PFSK-1 (cell line): Measurements from ENCODE around the gene IFRD2.

Experiments
- FOXP2 ChIP-seq: optimal IDR thresholded peaks from 2 replicates; pipeline ENCODE3; 2011; ENCODE audit warnings: borderline replicate concordance, control low read depth, inconsistent platforms; ENCODE audit not compliant: insufficient read depth; ENCODE audit errors: extremely low read length, extremely low read depth
- POLR2AphosphoS5 ChIP-seq: IDR thresholded peaks from 2 replicates; pipeline ENCODE4 v1.6.1; 2012; ENCODE audit warnings: low read depth, mild to moderate bottlenecking, control low read depth, low read length, moderate library complexity
- SIN3A ChIP-seq: IDR thresholded peaks from 2 replicates; pipeline ENCODE4 v1.6.1; 2012; ENCODE audit warnings: mild to moderate bottlenecking, low read length, moderate library complexity, borderline replicate concordance; ENCODE audit not compliant: insufficient read depth
- TAF1 ChIP-seq: IDR thresholded peaks from 2 replicates; pipeline ENCODE4 v1.6.1; 2012; ENCODE audit warnings: low read length, control low read depth, borderline replicate concordance; ENCODE audit not compliant: insufficient read depth
- TF ChIP-seq, protein P1 (sequence below), 2 experiments: IDR thresholded peaks; 2 replicates each; pipeline versions ENCODE4 v1.6.1 to v1.8.0; 2011 to 2012; ENCODE audit warnings: low read depth in 2 of 2, low read length in 2 of 2, control low read depth in 1 of 2, inconsistent platforms in 1 of 2, mild to moderate bottlenecking in 1 of 2, moderate library complexity in 1 of 2; ENCODE audit not compliant: insufficient read depth in 1 of 2

Gene IFRD2

DNA sequence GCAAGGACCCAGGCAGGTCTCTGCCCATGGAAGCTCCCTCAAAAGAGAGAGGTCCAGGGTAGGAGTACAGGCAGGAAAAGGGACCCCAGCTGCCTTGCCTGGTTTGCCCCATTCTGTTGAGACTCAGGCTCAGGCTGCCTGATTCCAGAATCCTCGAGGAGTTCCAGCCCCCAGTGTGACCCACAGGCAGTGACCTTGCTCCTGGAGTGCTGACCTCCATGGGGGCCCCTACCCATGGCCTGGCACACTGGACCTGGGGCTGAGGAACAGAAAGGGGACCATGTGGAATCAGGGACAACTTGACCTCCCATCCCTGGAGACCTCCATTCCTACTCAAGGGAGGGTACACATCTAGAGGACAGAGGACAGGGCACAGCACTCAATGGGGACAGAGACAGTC lies 26.7 kb downstream of the IFRD2 start:
- TF ChIP-seq SIN3A = no peak
- TF ChIP-seq POLR2AphosphoS5 = no peak
- TF ChIP-seq FOXP2 = no peak
- TF ChIP-seq TAF1 = no peak
- TF ChIP-seq, protein P1, sequence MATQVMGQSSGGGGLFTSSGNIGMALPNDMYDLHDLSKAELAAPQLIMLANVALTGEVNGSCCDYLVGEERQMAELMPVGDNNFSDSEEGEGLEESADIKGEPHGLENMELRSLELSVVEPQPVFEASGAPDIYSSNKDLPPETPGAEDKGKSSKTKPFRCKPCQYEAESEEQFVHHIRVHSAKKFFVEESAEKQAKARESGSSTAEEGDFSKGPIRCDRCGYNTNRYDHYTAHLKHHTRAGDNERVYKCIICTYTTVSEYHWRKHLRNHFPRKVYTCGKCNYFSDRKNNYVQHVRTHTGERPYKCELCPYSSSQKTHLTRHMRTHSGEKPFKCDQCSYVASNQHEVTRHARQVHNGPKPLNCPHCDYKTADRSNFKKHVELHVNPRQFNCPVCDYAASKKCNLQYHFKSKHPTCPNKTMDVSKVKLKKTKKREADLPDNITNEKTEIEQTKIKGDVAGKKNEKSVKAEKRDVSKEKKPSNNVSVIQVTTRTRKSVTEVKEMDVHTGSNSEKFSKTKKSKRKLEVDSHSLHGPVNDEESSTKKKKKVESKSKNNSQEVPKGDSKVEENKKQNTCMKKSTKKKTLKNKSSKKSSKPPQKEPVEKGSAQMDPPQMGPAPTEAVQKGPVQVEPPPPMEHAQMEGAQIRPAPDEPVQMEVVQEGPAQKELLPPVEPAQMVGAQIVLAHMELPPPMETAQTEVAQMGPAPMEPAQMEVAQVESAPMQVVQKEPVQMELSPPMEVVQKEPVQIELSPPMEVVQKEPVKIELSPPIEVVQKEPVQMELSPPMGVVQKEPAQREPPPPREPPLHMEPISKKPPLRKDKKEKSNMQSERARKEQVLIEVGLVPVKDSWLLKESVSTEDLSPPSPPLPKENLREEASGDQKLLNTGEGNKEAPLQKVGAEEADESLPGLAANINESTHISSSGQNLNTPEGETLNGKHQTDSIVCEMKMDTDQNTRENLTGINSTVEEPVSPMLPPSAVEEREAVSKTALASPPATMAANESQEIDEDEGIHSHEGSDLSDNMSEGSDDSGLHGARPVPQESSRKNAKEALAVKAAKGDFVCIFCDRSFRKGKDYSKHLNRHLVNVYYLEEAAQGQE (IDR thresholded peaks at IDR 0.05; ENCODE audit: insufficient read depth in 1 of 2, low read depth in 2 of 2, low read length in 2 of 2) = no peak

DNA sequence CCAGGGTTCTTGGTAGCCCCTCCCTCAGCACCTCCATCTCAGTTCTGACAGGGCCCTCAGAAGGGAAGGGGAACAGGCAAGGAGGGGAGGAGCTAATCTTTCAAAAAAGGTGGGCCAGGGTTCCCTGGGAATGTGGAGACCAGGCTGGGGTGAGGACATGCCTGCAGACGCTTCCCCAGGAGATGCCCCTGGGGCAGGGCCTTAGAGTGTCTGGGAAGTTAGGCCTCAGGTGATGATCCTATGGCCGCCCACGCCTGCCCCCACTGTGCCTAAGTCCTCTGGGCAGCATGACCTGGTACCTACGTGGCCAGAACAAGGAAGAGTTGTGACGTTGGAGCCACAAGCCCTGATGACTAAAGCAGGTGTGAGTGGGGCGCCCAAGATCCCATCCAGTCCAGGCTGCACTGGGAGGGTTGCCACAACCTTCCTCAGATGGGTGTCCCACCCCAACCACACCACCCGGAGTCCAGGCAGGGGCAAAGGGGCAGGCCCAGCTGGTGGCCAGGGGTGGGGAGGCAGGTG lies 27.2 kb downstream of the IFRD2 start:
- TF ChIP-seq TAF1 (no peak), FOXP2 (no peak)

DNA sequence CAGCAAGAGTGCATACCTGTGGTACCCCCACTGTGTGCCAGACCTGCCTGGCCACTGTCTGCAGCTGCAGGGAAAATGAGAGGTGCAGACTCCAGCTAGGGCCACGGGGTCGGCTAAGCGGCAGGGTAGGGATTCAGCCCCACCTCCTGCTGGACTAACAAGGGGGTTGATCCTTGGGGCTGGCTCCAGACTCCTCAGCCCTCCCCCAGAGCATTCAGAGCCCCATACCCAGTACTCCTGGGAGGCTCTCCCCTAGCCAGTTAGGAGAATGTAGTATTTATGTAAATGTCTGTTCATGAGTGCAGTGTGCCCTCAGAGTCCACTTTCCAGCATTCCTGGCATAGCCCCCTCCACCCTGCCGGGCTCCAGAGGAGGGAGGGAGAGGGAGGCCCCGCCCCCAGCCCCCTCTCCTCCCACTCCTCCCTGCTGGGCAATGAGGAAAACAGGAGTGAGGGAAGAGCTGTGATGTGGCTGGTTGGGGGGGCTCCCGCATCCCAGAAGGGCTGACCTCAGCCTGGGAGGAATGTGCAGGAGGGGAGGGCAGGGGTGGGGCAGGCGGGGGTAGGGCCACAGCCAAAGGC lies 27.8 kb downstream of the IFRD2 start:
- no peak for TF ChIP-seq FOXP2
- no peak for TF ChIP-seq SIN3A
- no peak for TF ChIP-seq TAF1
- no peak for TF ChIP-seq POLR2AphosphoS5
- TF ChIP-seq, protein P1 (IDR thresholded peaks at IDR 0.05; ENCODE audit: insufficient read depth in 1 of 2, low read depth in 2 of 2, low read length in 2 of 2) = no peak

DNA sequence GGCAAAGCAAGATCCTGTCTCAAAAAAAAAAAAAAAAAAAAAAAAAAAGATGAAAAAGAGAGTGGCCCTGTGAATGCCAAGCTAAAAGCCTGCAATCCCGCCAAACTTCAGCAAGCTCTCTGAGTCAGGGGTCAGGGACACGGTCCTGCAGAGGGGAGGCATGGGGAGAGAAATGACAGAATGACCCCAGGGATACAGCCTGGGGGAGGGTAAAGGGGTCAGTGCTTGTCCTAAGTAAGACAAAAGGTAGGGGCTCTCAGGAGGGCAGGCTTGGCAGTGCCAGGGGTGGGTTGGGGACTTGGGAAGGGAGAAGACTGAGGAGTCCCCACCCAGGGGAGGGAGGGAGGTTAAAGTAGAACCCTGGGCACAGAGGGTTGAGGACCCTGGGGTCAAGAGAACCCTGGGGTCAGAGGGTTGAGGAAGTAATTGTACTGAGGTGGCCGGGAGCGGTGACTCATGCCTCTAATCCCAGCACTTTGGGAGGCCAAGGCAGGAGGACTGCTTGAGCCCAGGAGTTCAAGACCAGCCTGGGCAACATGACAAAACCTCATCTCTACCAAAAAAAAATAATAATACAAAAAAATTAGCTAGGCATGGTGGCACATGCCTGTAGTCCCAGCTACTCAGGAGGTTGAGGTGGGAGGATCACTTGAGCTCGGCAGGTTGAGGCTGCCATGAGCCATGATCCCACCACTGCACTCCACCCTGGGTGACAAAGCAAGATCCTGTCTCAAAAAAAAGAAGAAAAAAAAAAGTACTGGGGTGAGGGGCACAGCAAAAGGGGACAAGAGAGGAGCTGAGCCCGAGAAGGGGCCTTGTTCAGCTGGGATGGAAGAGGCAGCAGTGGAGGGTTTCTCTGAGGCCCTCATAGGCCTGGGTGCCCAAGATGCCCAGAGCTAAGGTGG lies 28.5 kb downstream of the IFRD2 start:
- TF ChIP-seq TAF1 (no peak), SIN3A (no peak), POLR2AphosphoS5 (no peak), FOXP2 (no peak)
- TF ChIP-seq, protein P1 (IDR thresholded peaks at IDR 0.05; ENCODE audit: insufficient read depth in 1 of 2, low read depth in 2 of 2, low read length in 2 of 2) = no peak

DNA sequence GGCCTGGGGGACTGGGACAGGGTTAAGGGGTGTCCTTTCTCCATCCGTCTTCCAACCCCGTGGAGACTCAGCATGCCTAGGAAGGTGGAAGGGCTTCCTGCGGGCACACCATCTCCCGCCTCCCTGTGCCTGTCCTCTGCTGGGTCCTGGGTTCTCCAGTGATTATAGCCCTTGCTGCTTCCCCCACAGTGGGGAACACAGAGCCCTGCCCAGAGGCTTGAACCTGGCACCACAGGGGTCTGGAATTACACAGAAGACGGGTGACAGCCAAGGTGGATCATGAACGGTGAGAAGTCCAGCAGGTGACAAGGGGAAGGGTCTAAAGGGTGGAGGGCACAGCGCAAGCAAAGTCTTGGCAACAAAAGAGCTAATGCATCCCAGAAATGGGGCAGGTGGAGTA lies 29.5 kb downstream of the IFRD2 start:
- TF ChIP-seq, protein P1 (IDR thresholded peaks at IDR 0.05; ENCODE audit: insufficient read depth in 1 of 2, low read depth in 2 of 2, low read length in 2 of 2) = no peak
